HG03039 (cell line): ENCODE results near the gene MLN.

Experiments
- ATAC-seq: cut with Tn5 transposase; IDR thresholded peaks from one replicate; pipeline ENCODE4 v1.9.1; 2021; ENCODE audit warnings: mild to moderate bottlenecking, moderate library complexity; ENCODE audit not compliant: unreplicated experiment

The MLN gene

DNA sequence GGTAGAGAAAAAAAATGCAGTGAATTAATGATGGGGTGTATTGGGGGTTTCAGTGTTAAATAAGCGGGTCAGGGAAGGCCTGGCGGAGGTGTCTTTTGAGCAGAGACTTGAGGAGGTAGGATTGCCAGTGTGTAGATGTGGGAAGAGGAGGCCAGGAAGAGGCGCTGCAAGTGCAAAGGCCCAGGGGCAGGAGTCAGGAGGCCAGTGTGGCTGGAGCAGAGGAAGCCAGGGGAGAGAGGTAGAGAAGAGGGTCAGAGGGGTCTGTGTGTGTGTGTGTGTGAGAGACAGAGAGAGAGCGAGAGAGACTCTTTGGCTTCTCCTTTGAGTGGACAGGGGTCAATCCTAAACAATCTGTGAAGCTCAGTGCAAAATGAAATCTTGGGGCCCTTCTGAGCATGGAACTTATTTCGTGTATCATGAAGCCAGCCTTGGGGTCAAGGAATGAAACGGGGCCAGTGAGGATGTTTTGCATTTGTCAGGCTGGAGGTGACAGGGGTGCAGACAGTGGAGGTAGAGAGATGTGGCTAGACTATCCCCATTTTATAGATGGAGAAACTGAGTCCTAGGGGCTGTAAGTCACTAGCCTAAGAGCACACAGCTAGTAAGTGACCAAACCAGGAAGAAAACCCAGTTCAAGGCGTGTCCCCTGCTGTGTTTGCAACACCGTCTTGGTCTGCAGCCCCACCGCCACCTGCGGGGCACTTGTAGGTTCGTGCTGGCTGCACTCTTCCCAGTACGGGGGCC lies 47.4 kb downstream of the MLN start:
- no peak for ATAC-seq

DNA sequence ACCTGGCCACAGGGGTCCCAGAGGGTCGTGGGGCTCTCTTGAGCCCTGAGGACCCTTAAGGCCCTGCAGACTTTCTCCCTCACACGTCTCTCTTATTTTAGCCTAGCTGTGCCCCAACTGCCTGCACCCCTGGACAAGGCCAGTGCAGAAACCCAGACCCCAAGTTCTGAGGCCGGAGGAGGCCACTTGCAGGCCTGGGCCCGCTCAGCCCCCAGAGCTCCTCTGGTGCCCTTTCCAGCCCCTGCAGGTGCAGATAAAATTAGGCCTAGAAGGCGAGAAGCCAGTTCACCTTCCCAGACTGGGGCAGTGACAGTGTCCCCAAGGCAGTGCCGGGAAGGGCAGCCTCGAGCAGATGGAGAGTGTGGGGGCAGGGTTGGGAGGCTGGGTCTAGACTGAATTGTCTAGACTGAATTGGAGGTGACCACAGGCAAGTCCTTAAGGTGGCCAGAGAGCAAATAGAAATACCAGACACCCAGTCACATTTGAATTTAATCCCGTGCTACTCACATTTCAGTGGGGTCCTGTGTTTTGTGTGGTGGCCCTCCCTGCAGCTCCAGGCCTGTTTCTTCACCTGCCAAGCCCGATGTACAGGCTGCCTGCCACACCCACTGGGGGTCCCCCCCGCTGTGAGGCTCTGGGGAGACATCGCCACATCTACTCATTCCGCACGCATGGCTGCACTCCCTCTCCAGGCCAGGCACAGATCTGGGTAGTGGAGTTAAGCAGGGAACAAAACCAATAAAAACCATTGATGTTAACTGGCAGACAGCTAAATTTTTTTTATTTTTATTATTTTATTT lies 48.5 kb downstream of the MLN start:
- no peak for ATAC-seq

DNA sequence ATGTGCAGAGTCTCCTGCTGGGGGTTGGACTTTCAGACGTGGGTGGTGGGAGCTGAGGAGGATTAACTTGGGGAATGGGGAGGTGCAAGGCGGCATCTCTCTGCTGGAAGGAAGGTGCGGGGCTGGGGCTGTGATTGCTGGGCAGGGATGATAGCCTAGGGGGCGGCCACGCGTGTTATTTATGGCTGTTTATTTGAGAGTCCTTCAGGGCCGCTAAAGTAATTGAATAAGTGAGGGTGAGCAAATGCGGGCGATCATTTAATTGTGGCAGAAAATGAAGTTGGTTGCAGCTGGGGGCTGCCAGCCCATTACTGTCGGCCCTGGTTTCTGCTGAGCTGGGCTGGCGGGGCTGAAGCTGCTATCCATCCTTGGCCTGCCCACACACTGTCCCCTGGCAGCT lies 49.6 kb downstream of the MLN start:
- no peak for ATAC-seq

DNA sequence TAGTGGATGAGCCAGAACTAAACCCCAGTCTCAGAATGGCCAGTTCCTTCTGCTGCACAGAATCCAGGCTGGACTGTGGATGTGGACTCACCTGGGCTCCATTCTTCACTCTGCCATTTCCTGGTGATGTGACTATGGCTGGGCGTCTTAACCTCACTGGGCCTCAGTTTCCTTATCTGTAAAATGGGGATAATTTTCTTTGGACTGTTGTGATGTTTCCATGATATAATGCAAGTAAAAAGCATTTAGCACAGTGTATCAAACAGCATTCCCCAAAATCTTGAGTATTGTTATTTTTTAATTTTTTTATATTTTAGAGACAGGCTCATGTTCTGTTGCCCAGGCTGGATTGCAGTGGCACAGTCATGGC lies 51.2 kb downstream of the MLN start:
- ATAC-seq: no peak

DNA sequence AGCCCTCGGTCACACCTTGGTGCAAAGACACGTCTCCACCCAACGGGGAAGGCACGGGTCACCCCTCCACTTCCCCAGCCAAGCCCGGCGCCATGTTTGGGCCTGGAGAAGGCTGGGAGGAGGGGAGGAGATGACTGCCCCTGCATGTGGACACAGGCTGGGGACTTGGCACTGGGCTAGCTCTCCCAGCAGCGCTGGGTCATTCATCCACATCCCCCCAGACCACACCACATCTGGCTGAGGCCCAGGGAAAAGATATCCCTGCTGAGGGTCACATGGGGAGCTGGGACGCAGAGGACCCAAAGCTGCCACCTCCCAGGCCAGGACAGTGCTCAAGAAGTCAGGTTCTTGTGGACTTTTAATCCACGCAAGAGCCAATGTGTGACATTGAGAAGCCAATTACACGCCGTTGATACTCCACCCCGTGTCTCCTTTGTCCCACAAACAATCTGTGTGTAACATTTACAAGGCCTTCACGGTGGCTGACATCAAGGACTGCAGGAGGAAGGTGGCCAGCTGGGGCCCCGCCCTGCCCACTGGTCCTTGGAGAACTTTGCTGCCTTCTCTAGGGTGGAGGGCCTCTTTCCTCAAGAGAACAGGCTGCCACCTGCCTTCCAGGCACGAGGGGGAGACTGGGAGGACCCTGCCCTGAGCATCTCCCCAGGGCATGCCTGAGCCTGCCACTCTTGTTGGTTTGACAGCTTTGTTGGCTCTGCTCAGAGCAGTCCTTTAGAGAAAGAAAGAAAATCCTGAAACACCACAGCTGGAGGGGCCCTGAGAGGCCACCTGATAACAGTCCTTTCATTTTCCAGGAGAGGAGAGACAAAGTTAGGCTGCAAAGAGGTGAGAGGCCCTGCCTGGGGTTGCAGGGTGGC lies 51.8 kb downstream of the MLN start:
- ATAC-seq: no peak

DNA sequence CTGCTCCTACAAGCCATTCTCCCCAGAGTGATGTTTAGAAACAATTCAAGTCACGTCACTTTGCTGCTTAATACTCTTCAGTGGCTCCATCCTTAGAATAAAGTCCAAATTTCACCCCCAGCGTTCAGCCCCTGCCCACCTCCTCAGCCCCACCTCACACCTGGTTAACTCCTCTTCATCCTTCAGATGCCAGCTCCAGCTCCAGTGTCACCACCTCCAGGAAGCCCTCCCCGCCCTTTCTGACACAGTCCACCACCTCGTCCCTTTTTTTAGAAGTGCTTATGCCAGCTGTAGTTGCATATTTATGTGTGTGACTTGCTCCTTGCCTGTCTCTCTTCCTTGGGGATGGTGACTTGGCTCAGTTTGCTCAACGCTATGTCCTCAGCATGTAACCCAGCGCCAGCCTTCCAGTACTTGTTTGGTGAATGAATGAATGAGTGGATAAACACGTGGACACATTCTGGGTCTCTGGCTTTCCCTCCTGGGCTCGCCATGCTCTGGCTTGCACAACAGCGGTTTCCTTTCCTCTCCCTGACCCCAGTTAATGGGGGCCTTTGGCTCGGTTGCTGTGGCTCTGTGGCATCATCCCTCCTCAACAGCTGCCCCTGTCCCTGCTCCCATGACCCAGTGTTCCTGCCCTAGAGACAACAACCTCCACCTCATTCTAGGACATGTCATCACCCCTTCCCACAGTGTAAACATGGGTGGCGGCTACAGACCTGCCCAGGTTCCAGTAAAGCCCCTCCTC lies 53.4 kb downstream of the MLN start:
- no peak for ATAC-seq

DNA sequence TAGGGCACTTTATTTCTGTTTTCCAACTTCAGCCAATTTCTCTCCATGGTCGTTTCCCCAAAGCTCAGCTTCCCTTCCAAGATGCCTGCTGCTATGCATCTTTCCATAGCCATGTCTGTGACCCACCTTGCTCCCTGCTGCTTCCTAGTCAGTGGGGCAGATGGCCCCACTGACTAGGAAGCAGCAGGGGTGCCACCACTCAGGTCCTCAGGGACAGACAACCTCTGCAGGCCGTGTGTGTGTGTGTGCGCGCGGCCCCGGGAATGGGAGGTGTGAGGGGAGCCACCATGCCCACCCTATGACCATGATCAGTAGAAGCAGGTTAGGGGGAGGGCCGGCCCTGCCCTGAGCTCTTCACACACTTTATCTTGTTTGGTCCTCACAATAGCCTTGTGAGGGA lies 54.4 kb downstream of the MLN start:
- ATAC-seq: no peak

DNA sequence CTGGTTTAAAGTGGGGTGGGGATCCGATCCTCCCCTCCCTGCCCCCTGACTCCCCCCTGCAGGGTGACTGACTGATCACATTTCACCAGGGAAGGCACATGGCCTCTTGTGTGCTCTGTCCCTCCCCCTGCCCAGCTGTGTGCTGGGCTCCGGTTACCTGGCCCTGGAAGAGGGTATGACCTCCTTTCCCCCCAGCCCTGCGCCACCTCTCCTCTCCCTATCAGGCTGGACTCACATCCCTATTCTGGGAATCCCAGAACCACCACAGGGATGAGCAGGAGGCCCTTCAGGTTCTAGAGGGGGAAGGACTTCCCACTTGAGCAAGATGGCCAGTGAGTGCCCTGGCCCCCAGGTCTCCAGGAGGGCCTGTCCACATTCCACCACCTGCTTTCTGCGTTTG lies 55.0 kb downstream of the MLN start:
- ATAC-seq: no peak

DNA sequence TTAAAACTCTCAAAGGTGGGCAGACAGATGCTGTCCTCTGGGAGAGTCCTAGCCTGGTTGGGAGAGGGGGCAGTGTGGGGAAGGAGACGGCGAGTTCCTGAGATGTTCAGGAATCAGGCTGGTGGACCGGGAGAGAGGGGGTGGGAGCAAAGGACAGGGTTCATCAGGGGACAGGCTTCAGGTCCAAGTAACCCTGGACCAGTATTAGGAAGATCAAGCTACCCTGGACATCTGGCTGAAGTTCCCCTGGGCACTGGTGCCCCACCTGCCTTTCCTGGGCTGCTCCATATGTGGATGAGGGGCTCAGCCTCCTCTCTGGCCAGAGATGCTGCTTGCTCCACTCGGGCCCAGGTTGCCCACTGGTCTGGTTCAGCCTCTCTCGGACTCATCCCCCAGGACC lies 56.0 kb downstream of the MLN start:
- no peak for ATAC-seq

DNA sequence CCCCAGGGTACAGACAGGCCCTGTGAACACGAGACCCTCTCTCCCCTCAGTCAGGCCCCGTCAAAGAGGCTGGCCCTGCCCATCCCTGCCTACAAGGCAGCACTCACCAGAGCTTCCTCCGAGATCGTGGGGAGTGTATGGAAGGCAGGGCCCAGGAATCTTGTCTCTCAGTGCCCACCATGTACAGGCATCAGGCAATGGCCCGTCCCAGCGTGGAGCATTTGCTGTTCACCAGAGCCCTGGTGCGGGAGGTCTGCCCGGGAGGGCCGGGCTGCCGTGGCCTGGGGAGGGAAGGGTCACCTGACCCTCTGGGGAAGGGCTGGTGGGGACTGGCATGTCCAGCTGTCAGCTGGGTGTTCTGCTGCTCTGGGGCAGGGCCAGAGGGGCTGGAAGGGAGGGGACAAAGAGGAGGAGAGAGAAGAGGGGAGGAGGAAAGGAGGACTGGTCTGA lies 57.1 kb downstream of the MLN start, which contains the start of gene IP6K3:
TSS of gene IP6K3 (minus strand) at position 255 of the 450 bp plus-strand sequence. CDS start 11,429 bp downstream, outside the sequence.
- ATAC-seq: no peak

DNA sequence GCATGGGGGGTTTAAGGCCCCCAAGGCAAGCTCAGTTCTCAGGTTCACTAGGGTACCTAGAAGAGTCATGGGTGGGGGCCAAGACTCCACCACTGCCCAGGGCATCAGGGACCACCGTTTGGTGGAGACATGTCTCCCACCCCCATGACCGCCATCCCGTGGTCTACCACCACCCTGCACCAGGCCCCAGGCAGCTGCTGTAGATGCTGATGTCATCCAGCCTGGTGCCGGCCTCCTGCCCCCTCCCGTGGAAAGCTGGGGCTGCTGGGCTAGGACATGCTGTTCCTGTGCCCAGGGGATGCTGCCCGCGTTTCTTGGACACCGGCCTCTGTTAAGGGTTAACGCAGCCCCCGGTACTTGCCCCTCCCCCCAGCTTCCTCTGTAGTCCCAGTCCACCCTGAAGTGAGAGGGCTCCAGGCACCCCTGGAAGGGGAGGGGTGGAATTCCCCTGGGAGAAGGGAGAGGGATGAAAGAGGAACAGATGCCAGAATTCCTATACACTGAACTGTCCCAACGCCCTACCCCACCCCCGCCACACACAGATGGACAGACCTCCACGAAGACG lies 57.7 kb downstream of the MLN start:
- ATAC-seq: no peak

DNA sequence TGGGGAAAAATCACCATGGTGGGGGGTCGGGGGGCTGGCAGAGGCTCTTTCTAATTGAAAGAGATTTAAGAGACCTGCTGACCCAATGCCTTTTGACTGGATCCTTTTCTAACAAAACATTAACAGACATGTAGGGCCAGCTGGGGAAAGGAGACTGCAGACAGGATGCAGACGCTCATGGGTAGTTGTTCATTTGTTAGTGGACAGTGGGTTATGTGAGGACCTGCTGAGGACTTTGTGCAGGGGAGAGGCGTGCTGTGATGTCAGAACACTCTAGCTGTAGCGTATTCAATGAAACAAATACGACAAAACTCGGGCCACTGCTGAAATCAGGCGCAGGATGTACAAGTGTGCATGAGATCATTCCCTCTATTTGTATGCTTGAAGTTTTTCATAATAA lies 58.3 kb downstream of the MLN start:
- no peak for ATAC-seq

DNA sequence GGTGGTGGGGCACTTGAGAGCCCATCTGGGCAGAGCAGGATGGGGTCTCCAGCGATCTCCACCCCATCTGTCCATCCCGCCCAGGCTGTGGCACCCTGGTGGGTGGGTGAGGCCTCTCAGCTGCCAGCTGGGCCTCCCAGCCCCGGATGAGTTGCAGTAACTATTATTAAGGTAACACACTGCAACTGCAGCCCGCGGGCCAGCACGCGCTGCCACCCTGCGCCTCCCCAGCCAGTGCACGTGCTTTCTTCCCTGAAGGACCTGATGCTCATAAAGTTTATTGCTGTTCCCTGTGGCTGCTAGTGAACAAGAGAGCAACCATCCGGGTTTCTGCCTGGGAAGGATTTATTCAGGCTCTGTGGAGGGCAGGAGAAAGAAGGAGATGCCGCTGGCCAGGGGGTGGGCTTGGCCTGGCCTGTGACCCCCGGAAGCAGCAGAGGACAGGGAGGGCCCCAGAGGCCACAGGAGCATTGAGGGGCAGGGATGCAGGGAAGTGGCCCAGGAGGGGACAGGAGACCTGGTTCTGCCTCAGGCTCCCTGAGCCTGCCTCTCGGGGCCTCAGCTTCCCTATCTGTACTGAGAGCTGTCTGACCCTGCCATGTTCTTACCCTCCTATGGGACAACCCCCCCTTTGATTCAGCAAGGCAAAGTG lies 58.8 kb downstream of the MLN start:
- no peak for ATAC-seq
